Panc1 (cell line): Measurements from ENCODE around the gene KCNIP4.

Experiments used
- CTCF ChIP-seq: fragments of 450-650 bp; IDR thresholded peaks from 2 replicates; pipeline ENCODE4 v1.5.1; 2017; ENCODE audit warnings: mild to moderate bottlenecking
- POLR2AphosphoS5 ChIP-seq: IDR thresholded peaks from 2 replicates; pipeline ENCODE4 v1.6.1; 2012; ENCODE audit warnings: mild to moderate bottlenecking, low read depth, low read length, moderate library complexity
- SIN3A ChIP-seq: IDR thresholded peaks from 2 replicates; pipeline ENCODE4 v1.6.1; 2012; ENCODE audit warnings: low read depth, mild to moderate bottlenecking, low read length, moderate library complexity, borderline replicate concordance; ENCODE audit not compliant: insufficient read depth
- TCF7L2 ChIP-seq: IDR thresholded peaks from 2 replicates; pipeline ENCODE4 v1.6.1; 2011; ENCODE audit warnings: mild to moderate bottlenecking, low read depth, low read length, inconsistent platforms
- TF ChIP-seq, protein P1 (sequence below), 2 experiments: IDR thresholded peaks; 2 replicates each; pipeline ENCODE4 v1.6.1; 2011 to 2012; ENCODE audit warnings: low read depth in 2 of 2, control low read depth in 1 of 2, low read length in 1 of 2, mild to moderate bottlenecking in 1 of 2, moderate library complexity in 1 of 2; ENCODE audit not compliant: insufficient read depth in 1 of 2

DNA sequence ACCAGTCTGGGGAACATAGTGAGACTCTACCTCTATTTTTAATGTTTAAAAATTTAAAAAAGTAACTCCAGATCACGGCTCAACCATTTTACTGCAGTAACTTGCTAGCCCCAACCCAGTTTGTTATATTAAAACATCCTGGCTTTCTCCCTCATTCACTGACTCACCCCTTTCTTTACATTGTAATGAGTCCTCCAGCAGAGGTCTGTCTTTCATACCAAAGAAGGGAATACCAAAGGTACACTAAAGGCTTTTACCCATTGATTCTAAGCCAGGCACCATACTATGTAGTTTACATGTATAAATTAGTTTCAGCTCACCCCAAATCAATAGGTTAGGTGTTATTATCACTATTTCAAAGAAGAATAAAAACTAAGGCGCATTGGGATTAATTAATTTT lies 961.4 kb downstream of the KCNIP4 start:
- TF ChIP-seq TCF7L2 (no peak), CTCF (no peak), POLR2AphosphoS5 (no peak), SIN3A (no peak)
- TF ChIP-seq, protein P1, sequence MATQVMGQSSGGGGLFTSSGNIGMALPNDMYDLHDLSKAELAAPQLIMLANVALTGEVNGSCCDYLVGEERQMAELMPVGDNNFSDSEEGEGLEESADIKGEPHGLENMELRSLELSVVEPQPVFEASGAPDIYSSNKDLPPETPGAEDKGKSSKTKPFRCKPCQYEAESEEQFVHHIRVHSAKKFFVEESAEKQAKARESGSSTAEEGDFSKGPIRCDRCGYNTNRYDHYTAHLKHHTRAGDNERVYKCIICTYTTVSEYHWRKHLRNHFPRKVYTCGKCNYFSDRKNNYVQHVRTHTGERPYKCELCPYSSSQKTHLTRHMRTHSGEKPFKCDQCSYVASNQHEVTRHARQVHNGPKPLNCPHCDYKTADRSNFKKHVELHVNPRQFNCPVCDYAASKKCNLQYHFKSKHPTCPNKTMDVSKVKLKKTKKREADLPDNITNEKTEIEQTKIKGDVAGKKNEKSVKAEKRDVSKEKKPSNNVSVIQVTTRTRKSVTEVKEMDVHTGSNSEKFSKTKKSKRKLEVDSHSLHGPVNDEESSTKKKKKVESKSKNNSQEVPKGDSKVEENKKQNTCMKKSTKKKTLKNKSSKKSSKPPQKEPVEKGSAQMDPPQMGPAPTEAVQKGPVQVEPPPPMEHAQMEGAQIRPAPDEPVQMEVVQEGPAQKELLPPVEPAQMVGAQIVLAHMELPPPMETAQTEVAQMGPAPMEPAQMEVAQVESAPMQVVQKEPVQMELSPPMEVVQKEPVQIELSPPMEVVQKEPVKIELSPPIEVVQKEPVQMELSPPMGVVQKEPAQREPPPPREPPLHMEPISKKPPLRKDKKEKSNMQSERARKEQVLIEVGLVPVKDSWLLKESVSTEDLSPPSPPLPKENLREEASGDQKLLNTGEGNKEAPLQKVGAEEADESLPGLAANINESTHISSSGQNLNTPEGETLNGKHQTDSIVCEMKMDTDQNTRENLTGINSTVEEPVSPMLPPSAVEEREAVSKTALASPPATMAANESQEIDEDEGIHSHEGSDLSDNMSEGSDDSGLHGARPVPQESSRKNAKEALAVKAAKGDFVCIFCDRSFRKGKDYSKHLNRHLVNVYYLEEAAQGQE (IDR thresholded peaks at IDR 0.05; ENCODE audit: insufficient read depth in 1 of 2, low read depth in 2 of 2, low read length in 1 of 2): no peak
